HG02852 (cell line): ENCODE measurements around the gene DCXR.

Experiments used
- ATAC-seq: cut with Tn5 transposase; IDR thresholded peaks from one replicate; pipeline ENCODE4 v1.9.1; 2021; ENCODE audit warnings: mild to moderate bottlenecking, moderate library complexity; ENCODE audit not compliant: unreplicated experiment

Gene DCXR

DNA sequence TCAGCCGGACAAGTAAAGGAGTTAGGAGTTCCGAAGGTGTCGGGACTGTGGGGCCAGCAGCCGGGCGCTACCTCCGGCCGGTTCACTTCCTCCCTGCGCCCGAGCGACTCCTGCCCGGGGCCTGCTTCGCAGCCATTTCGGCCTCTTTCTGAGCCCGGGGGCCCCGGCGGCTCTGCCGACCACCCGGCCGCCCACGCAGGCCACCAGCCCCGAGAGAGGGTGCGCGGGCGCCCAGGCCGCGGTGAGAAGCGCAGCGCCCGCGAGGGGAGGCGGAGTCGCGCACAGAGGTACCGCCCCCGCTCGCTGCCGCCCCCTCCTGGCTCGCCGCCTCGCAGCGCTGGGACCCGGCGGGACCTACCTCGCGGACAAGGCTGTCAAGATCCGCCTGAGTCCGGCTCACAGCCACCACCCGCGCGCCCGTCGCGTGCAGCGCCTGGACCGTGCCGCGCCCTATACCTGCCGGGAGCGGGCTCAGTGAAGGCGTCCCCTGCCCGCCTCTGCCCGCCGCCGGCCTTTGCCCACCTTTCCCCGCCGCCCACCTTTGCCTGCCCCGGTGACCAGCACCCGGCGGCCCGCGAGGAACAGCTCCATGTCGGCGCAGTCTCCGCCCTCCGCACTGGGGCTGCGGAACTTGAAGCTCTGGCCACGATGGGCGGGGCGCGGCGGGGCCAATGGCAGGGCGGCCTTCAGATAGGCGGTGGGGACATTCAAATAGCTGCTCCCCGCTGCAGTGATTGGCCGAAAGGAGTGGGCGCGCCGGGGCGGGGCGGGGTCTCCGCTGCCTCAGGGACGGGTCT, at the start of gene DCXR:
Gene DCXR, minus strand, starts transcription at position 606 of the 797 bp plus-strand sequence. Its CDS starts 15 bp downstream, at position 591.
- ATAC-seq: peak; percentile 88

DNA sequence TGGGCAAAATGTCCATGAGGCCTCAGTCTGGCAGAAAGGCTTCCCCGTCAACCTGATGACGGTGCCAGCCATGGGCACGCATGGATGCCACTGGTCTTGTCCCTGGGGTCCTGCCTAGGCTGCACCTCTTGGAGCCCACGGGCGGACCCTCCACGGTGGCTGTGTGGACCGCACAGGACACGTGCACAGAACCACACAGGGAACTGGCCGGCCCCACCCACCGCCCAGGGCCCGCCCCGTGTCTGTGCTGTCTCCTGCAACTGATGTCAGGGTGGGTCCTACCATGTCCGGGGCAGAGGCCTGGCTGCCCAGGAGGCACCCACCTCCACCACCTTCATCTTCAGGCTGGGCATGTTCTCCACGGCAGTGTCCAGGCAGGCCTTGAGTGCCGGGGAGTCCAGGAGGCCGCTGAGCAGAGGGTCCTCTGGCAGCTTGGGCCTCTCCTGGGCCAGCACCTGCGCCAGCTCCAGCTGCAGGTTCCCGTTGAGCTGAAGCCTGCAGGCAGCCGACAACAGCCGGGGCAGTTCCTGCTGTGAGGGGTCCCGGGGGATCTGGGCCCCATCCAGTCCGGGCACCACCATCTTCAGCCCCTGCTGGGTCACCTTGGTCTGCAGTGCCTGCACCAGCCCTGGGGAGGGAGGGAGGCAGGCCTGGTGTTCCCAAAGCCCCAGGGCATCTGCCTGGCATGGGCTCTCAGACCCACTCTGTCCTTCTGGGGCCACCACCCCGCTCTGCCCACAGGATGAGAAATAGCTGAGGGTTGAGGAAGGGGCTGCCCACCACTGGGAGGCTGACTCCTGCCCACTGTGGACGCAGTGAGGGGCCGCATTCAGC, 48.7 kb upstream of the DCXR start:
- no peak for ATAC-seq

DNA sequence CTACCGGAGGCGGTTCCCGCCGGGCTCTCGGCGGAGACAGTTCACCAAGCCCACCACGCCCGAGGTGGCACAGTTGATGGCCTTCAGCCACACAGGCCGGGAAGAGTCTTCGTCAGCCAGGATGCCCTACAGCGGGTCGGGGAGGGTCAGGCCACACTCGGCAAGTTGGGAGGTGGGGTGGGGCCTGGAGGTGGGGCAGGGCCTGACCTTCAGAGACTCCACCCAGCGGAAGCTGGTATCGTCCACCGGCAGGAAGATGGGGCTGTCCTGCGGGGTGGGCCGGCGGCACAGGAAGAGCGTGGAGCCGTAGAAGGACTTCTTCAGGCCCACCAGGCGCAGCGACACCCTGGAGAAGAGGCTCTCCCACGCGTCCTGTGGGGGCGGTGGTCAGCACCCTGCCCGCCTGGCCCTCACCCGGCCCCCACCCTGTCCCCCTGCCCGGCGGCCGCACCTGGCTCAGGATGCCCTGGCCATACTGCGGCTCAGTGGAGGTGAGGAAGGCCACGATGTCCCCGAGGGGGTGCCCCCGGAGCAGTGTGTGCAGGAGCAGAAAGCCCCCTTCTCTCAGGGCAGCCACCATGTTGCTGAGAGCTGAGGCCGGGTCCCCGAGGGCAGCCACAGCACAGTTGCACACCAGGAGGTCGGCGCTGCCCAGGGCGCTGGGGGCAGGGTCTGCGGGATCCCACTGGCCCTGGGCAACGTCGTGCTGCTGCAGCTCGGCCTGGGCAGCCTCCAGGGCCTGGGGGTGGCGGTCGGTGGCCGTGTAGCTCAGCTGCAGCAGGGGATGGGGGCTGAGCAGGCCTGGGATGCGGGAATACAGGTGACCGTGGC, 47.7 kb upstream of the DCXR start:
- no peak for ATAC-seq

DNA sequence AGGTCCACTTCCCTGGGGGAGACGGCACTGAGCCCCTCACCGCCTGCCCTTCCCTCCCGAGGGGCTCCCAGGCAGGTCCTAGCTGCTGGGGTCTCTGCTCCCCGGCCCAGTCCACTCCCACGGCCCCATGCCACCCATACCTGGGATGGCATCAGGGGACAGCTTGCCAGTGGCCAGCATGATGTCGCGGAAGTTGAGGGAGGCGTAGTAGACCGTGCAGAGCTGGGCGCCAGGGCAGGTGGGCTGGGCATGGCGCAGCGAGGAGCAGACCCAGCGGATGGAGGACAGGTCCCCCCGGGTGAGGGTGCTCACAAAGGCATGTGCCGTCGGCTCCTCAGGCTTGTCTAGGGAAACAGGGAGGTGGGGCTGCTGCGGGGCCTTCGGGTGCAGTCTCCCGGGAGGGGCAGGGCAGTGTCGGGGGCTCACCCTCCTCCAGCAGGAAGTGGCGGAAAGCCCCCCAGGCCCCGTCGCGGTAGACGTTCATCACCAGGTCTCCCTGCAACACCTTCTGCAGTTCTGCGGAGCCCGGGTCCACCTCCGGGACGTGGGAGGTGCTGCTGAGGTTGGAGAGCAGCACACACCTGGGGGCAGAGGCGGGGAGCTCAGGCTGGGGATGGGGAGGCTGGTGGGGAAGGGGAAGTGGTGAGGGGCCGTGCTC, 47.0 kb upstream of the DCXR start:
- ATAC-seq: no peak

DNA sequence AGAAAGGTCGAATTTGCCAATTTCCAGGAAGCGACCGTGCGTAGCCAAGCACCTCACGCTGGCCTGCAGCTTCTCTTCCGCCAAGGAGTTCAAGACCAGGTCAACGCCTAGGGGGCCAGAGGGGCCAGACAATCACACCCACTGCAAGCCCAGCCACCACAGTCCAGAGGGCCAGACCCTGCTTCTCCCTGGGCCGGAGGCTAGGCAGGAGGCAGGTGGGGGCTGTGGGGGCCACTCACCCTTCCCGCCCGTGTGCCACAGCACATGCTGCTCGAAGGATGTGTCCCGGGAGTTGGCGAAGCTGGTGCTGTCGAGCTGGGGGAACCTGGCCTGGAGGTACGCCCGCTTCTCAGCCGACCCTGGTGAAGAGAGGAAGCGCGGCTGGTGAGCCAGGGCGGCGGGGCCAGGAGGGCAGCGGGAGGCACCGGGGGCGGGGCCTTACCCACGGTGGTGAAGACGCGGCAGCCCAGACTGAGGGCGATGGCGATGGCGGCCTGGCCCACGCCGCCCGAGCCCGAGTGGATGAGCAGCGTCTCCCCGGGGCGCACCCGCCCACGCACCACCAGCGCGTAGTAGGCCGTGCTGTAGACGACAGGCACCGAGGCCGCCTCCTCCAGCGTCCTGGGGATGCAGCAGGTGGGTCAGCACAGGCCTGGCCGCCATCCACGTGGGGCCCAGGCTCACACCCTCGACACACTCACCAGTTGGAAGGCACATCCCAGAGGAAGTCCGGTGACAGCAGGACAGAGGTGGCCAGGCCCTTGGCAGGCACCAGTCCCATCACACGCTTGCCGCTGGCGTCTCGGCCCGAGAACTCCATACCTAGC, 46.2 kb upstream of the DCXR start:
- no peak for ATAC-seq

DNA sequence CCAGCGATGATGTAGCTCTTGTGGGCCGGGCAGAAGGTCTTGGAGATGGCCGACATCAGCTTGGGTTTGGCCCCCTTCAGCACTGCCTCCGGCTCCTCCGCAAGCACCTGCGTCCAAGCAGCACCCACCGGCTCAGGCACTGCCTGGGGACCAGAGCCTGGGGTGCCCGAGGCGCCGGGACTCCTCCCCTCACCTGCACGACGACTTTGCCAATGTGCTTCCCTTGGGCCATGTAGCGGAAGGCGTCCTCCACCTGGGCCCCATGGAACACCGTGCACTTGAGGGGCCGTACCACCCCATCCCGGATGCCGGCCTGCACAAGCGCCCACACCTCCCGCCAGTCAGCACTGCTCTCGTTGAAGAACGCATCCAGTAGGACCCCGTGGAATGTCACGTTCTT, 45.5 kb upstream of the DCXR start:
- no peak for ATAC-seq

DNA sequence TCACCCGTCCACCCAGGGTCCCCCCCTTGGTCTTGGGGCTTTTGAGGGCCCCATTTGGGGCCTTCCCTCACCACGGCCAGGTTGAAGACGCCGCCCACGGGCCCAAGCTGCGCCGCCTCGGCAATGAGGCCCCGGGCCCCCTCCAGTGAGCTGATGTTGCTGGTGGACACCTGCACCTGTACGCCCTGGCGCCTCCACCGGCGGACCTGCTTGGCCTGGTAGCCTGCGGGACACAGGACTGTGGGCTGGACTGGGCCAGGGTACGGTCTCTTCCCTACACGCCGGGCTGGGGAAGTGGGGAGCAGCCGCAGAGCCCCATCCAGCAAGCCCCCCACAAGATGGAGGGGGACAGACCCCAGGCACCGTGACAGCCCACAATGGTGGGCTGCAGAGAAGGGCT, 45.0 kb upstream of the DCXR start:
- ATAC-seq: no peak

DNA sequence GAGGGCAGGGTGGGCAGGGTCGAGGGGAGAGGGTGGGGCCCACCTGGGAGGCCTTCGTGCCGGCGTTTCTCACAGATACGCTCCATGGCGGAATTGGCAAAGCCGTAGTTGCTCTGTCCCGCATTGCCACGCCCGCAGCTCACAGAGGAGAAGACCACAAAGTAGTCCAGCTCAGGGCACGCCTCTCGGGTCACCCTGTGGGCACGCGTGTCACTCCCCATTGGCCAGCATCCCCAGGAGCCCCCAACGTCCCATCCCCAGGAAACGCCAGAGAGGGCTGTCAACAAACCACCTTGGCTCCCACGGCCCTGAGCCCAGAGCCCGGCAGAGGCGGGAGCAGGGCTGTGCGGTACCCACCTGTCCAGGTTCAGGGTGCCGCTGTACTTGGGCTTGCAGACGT, 44.5 kb upstream of the DCXR start:
- ATAC-seq: no peak

DNA sequence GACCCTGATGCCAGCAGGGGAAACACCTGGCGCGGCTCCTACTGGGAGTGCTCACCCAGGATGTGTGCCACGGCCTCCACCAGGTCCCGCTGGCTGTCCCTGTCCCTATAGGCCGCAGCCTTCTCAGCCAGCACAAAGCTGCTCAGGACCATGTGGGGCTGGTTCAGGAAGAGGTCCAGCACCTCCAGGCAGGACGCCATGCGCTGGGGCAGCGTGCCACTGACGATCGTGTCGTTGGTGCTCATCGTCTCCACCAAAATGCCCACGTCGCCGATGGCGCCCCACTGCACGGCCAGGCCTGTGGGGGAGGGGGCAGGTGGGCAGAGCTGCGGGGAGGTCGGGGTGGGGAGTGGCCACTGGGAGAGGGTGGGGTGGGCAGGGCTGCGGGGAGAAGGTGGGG, 44.0 kb upstream of the DCXR start:
- ATAC-seq: no peak

DNA sequence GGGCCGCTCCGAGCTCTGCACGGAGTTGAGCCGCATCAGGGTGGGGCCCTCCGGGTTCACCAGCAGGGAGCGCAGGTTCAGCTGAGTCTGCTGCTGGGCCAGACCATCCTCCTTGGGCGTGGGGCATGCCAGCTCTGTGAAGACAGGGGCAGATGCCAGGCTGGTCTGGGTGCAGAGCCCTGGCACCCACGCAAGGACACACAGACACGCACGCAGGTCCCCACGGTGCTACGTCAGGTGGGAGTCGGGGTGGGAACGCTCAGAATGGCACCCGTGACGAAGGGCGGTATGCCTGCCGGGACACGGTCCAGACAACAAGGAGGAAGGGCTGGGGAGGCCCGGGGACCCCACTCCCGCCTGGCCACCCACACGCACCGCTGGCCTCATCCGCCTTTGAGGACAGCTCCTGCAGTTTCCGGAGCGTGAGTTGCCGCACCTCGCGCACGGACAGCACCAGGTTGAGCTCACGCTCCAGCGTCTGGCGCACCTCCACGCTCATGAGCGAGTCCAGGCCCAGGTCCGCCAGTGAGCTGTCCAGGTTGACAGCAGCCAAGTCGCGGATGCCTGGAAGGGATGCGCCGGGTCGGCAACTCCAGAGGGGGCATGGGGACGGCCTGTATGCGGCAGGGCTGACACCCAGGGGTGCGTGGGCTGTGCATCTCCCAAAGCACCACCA, 43.4 kb upstream of the DCXR start:
- no peak for ATAC-seq

DNA sequence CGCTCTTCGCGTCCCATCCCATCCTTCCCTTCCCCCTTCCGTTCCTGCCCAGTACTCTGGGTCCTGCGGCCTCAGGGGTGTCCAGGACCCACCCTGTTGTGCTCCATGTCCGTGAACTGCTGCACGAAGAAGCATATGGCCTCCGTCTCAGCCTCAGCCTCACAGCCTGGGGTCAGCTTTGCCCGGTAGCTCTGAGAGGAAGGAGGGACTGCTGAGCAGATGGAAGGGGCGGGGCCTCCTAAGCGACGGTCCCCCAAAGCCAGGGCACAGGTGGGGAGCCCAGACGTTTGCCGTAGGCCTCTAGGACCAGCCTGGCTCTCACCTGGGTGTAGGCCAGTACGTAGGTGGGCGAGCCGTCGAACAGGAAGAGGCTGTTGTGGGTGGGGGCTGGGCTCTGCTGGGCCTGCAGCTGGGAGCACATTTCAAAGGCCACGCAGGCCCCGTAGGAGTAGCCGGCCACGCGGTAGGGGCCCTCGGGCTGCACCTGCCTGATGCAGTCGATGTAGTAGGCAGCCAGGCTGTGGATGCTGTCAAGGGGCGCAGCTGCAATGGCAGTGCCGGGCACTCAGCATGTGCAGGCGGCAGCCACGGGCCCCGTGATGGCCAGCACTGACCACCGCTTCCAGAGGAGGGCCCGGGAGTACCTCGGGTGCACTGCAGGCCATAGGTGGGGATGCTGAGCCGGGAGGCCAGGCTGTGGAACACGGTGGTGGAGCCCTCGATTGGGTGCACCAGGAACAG, 42.7 kb upstream of the DCXR start:
- no peak for ATAC-seq

DNA sequence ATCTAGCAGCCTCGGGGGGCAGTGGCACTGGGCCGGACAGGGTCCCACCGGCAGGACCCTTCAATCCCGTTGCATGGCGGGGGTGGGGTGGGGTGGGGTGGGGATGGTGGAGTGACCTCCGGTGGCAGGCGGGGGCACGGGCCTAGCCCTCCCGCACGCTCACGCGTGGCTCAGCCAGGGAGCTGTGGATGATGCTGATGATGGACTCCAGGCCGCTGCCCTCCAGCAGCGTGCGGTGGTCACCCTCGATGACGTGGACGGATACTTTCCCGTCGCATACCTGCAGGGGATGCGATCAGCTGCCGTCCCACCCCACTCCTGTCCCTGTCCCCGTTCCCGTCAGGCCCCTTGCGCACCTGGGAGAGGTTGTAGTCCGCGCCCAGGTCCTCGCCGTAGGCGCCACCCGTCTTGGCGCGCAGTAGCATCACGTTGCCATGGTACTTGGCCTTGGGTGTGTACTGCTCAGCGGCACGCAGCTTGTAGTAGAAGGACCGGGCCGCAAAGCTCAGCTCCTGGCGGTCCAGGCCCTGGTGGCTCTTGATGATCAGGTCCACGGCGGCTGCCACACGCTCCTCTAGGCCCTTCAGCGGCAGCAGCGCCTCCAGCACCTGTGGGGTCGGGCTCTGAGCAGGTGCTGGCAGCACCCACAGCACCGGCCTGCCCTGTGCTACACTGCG, 41.6 kb upstream of the DCXR start:
- no peak for ATAC-seq

DNA sequence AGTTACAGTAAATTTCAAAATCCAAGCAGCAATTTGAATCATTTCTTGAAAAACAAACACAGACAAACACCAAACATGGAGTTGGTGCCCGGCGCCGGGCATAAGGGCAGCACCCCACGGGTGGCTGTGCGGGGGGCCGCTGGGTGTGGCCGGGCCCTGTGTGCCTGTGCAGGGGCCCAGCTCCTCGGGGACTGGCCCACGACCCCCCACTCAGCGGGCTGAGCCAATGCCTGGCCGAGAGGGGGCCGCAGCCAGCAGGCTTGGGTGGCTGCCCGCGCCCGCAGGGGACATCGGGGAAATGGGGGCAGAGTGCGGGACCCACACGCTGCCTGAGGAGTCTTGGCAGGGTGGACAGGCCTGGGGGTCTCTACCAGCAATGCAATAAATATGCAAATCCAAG, 40.9 kb upstream of the DCXR start:
- no peak for ATAC-seq

DNA sequence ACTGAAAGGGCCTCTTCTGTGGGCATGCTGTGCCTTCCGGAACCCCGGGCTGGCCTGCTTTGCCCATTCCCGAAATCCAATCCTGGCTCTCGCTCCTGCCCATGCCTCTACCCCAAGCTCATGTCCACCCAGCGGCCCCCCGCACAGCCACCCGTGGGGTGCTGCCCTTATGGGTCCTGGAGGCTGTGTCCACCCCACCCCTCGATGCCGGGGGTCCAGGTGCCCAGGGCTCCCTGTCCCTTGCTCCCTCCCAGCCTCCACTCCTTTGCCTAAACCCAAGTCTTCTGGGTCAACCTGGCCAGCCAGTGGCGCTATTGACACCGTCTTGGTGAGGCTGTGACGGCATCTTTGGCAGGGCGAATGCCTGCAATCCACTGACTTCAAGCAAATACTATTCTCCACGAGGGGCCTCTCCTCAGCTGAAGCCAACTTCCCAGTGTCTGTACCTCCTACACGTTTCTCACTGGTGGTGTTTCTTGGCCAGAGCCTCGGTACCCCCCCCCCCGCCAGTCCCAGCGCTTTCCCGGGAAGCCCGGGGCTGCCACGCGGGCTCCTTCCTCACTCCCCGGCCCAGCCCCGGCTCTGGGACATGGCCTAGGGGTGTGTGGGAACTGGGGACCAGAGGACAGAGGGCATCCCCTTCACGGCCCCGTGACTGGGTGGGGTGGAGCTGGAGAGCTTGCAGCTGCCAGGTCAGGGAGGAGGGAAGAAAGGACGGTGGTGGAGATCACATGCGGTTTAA, 40.3 kb upstream of the DCXR start:
- ATAC-seq: no peak

DNA sequence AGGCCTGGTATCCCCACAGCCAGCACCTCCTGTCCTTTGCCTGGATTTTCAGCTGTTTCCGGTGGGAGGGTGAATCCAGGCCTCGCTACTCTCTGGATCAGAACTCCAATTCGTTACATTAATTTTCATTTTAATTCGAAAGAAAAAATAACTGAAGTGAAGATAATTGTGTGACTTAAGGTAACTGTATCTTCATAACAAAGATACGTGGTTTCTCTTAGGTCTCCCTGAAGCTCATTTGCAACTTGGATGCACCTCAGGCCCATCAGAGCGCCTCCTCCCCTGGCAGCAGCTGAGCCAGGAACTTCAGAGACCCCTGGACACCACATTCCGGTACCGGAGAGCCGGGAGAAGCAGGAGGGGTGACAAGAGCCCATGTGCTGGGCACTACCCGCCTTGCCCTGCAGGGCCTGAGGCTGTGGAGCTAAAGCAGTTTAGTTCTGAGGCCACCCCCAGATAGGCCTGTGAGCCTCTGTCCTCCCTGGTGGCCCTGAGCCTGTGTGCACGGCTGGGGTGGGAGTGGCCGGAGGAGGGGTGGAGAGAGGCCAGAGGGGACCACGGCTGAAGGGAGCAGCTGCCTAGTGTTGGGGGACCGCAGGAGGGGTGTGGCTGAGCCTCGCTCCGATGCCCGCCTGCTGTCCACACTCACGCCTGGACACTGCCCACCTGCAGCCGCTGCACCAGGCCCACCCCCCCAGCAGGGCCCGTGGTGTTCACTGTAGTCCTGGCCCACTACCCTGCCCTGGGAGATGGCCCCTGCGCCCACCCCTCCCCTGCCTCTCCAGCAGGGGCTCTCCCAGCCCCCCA, 39.5 kb upstream of the DCXR start:
- ATAC-seq: no peak

DNA sequence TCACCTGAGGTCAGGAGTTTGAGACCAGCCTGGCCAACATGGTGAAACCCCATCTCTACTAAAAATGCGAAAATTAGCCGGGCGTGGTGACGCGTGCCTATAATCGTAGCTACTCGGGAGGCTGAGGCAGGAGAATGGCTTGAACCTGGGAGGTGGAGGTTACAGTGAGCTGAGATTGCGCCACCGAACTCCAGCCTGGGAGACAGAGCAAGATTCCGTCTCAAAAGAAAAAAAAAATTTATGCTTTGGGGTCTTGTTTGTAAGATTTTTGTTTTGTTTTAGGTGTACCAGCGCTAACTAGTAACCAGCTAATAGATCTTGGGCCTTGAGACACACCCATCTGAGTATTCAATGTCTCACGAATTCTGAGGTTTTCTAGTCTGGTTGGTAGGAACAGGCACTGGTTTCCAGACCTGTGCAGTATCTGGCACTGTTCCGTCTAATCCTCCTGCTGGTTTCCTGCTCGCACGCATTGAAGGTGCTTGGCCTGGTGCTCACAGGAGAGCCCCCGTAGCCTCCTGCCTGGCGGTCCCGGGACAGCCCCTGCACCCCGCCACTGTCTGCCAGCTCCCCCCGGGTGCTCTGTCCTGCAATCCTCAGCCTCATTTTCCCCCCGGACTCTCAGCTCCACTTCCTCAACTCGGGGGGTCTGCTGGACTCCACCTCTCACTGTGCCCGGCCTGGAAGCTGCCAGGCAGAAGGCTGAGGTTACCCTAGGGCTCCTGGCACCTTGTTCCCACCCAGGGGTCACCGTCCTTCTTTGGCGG, 38.7 kb upstream of the DCXR start:
- no peak for ATAC-seq
